Measurements from ENCODE around the gene FREM1. TPM values are rescaled to one million over a fixed set of nuclear protein-coding genes. Genes with fewer than 3 reads are reported as not detected.

Gene FREM1
- total and polyA plus RNA-seq, 2 of the 13 experiments (the other 11 are each of a cell fraction or from before 2014, with no cell fraction given): 64.3 to 202 TPM

- BruUV-seq (replicated peaks): no TSS peak
- peaks cover 70% of the 10 kb centered on the region for H3K4me1 ChIP-seq (ENCODE audit: insufficient read depth, low read length)
- H3K4me3 ChIP-seq (replicated peaks in 1 of 3; ENCODE audit: insufficient read depth in 1 of 3, low read depth in 2 of 3, low read length in 3 of 3): no peak overlapping the region
- H3K27me3 ChIP-seq (ENCODE audit: control insufficient read depth in 1 of 2, insufficient read depth in 2 of 2, low read length in 2 of 2): no peaks in the 10 kb centered on the region
- ATAC-seq: no peak
- no peak overlapping the region for H3K9ac ChIP-seq (ENCODE audit: insufficient read depth, low read depth, low read length)
- H3K79me2 ChIP-seq (ENCODE audit: insufficient read depth, low read length): peaks cover 12% of the 10 kb centered on the region
- in situ Hi-C loops (cut with HindIII; ENCODE audit: extremely low pct_ligation_motif_present, low pct_unique_long_range_greater_than_20kb): no loop called here
- intact Hi-C loops (cut with micrococcal nuclease; ENCODE audit: unreplicated experiment): no loop called here
- WGBS (ENCODE audit: low lambda C conversion rate): 36% methylated on average over 4 of the region's 4 CpGs
- DNase-seq (ENCODE audit: low spot score): no peak
- H3K27ac ChIP-seq (ENCODE audit: extremely low read length, insufficient read depth, low read length): no peak overlapping the region
- no peak for FAIRE-seq
- H2AFZ ChIP-seq (ENCODE audit: low read length): no peak overlapping the region
- H4K20me1 ChIP-seq (ENCODE audit: insufficient read depth, low read length): no peaks in the 10 kb centered on the region
- POLR2A ChIA-PET: interaction anchor here (1.2 kb wide), 1 partner anchor 18 kb away, joined by 3 read pairs; no protein-coding TSS in a partner anchor
- CTCF ChIA-PET (ENCODE audit: low intra/inter-chr PET ratio, low total read pairs): no interaction called here
- no peaks in the 10 kb centered on the region for H3K36me3 ChIP-seq (replicated peaks in 1 of 2; ENCODE audit: control insufficient read depth in 1 of 2, insufficient read depth in 2 of 2, low read length in 2 of 2)
- peak overlapping the region; percentile 38; the same call in 1 of the 2 replicates for H3K4me2 ChIP-seq (ENCODE audit: low read depth, low read length)
- TF ChIP-seq ZNF317 (CRISPR knock-in tag; IDR thresholded peaks at IDR 0.05): no peak
- TF ChIP-seq ZBTB1 (CRISPR knock-in tag; IDR thresholded peaks at IDR 0.05; ENCODE audit: borderline replicate concordance): no peak
- no peak for TF ChIP-seq SRSF4 (IDR thresholded peaks at IDR 0.05; ENCODE audit: low read depth, low read length, poor library complexity, severe bottlenecking)
- TF ChIP-seq FOXK2 (IDR thresholded peaks at IDR 0.05): no peak
- no peak for TF ChIP-seq STAG1 (CRISPR knock-in tag; IDR thresholded peaks at IDR 0.05)
- TF ChIP-seq ARID2 (CRISPR knock-in tag; IDR thresholded peaks at IDR 0.05; ENCODE audit: borderline replicate concordance): no peak
- TF ChIP-seq ZNF430 (CRISPR knock-in tag; IDR thresholded peaks at IDR 0.05): no peak
- TF ChIP-seq SALL1 (CRISPR knock-in tag; IDR thresholded peaks at IDR 0.05): no peak
- no peak for TF ChIP-seq MTF2 (CRISPR knock-in tag; IDR thresholded peaks at IDR 0.05; ENCODE audit: borderline replicate concordance)
- no peak for TF ChIP-seq RFXANK (CRISPR knock-in tag; IDR thresholded peaks at IDR 0.05)
- TF ChIP-seq, protein P1, sequence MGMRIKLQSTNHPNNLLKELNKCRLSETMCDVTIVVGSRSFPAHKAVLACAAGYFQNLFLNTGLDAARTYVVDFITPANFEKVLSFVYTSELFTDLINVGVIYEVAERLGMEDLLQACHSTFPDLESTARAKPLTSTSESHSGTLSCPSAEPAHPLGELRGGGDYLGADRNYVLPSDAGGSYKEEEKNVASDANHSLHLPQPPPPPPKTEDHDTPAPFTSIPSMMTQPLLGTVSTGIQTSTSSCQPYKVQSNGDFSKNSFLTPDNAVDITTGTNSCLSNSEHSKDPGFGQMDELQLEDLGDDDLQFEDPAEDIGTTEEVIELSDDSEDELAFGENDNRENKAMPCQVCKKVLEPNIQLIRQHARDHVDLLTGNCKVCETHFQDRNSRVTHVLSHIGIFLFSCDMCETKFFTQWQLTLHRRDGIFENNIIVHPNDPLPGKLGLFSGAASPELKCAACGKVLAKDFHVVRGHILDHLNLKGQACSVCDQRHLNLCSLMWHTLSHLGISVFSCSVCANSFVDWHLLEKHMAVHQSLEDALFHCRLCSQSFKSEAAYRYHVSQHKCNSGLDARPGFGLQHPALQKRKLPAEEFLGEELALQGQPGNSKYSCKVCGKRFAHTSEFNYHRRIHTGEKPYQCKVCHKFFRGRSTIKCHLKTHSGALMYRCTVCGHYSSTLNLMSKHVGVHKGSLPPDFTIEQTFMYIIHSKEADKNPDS (CRISPR knock-in tag; IDR thresholded peaks at IDR 0.05): no peak
- TF ChIP-seq ZNF3 (CRISPR knock-in tag; IDR thresholded peaks at IDR 0.05): no peak
- TF ChIP-seq ZNF784 (CRISPR knock-in tag; IDR thresholded peaks at IDR 0.05; ENCODE audit: borderline replicate concordance): no peak
- no peaks in the 10 kb centered on the region for H3K9me3 ChIP-seq (ENCODE audit: low read length)
These were observed 23.1 kb downstream of the FREM1 start for GRCh38 chr9:14887149-14887548.
